ENCODE measurements around the gene DELE1.

The DELE1 gene

DNA sequence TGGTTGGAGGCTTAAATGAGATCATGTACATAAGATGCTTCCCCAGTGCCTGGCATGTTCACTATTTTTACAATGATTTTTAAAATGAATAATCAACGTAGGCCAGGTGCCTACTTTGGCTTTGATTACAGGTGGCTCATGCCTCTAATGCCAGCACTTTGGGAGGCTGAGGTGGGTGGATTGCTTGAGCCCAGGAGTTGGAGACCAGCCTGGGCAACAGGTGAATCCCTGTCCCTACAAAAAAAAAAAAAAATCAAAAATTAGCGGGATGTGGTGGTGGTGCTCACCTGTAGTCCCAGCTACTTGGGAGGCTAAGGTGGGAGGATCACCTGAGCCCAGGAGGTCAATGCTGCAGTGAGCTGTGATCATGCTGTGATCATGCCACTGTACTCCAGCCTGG lies 25.1 kb downstream of the DELE1 start:
- H3K4me3 ChIP-seq (ENCODE audit: low read length): no peak overlapping the region
- TF ChIP-seq ZNF274 (IDR thresholded peaks at IDR 0.05; ENCODE audit: low read depth, low read length): no peak

DNA sequence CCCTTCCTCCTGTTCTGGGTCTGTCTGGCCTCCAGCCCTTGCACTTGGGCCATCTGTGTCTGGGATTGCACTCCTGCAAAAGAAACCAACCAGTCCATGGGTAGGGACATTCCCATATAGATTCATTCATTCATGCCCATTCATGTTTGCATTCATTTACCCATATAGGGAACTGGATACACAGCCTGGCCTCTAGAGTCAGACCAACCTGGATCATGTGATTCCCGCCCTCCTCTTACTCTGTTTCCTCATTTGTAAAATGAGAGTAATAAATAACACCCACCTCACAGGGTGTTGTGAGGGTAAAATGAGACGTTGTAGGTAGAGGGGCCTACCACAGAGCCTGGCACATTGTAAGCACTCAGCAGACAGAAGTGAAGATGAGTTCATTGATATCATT lies 25.8 kb downstream of the DELE1 start:
- TF ChIP-seq ZNF274 (IDR thresholded peaks at IDR 0.05; ENCODE audit: low read depth, low read length): no peak
- H3K4me3 ChIP-seq (ENCODE audit: low read length): no peak overlapping the region

DNA sequence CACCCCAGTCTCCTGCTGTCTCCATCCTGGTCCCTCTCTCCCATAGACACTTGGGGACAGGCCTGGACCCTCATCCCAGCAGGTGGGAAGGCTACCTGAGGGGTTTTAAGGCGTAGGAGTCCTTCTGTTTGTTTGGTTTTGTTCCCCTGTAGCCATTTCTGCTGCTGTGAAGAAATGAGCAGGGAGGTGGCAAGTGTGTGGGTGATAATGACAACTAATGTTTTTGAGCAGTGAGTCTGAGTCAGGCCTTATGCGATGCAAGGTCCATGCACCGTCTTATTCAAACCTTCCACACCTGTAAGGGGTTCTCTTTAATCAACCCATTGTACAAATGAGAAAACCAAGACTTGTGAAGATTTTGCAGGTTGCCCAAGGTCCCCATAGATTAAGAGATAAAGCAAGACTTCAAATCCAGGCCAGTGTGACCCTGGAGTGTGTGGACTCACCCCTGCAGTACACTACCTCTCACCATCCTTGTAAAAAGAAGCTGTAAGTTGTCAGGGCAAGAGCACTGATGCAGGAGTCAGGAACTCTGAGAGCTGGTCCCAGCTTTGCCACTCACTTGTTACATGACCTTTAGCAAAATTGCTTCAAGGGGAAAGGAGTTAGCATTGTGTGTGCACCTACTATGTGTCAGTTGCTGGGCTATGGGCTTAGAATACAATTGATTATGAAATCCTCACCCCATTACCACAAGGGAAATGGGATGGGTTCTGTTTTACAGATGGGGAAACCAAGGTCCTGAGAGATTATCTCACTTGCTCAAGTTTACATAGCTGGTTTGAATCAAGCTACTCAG lies 26.7 kb downstream of the DELE1 start:
- no peak for TF ChIP-seq ZNF274 (IDR thresholded peaks at IDR 0.05; ENCODE audit: low read depth, low read length)
- no peak overlapping the region for H3K4me3 ChIP-seq (ENCODE audit: low read length)

DNA sequence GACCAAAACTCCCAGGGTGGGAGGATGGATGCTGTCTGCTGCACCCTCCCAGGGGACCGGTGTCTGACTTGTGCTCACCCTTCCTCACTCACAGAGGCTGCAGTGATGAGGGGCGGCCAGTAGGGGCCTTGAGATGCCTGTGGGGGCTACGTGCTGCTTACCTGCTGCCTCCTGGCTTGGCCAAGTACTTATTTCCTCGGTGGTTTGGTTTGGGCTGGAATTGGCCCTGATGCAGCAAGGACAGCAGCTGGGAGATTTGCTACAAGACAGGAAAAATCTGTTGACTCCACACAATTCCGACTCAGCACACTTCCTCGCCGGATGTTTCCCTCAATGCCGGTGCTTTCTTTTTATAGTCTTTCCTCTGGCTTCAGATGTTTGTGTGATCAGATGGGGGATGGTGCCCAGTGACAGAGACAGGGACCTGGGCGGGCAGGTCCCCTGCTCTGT lies 27.7 kb downstream of the DELE1 start:
- no peak for TF ChIP-seq ZNF274 (IDR thresholded peaks at IDR 0.05; ENCODE audit: low read depth, low read length)
- no peak overlapping the region for H3K4me3 ChIP-seq (ENCODE audit: low read length)

DNA sequence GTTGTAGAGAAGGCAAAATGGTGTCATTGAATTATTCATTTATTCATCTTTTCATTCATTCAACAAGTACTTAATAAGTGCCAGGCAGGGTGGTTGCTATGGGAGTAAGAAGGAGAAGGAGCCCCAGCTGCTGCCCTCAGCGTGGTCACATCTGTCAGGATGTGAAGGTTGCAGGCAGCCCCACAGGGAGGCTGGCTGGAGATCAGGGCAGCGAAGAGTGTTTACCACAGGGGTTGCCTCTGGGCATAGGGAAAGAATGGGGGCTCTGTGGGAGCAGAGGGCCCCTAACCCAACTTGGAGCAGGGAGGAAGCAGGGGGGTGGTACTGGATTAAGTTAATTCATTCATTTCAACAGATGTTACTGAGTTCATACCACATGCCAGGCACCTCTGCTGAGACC lies 28.3 kb downstream of the DELE1 start:
- no peak for TF ChIP-seq ZNF274 (IDR thresholded peaks at IDR 0.05; ENCODE audit: low read depth, low read length)

GRCh38 chr5:141954194-141954593 lies 30.5 kb downstream of the DELE1 start:
- H3K4me3 ChIP-seq (ENCODE audit: low read length): no peak overlapping the region
- TF ChIP-seq ZNF274 (IDR thresholded peaks at IDR 0.05; ENCODE audit: low read depth, low read length): no peak

More for the DNA sequence above, 28.3 kb downstream of the DELE1 start:
- H3K4me3 ChIP-seq (ENCODE audit: low read length): no peak overlapping the region

DNA sequence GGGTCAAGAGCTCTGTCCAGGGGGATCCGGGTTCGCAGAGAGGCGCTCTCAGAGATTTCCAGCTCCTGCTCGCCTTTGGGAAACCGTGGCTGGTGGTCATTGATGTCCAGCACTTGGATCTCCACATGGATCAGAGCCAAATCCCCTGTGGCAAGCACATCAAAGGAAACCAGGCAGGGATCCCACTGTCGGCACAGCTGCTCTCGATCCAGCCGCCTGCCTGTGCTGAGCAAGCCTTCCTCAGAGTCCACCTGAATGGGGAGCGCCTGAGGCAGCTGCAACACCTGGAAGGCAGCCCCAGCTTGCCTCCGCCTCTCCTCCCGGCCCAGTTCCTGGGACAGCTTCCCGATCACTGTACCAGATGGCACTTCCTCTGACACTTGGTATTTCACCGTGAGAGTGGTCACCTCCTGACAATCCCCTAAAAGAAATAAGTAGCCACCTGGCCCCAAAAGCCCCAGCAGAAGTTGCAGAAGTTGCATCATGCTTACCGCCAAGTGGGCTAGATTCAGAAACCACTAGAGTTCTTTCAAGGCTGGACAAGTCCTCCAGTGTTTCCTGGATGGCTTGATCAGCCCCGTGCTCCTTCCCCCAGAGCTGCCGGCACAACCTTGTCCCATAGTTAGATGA lies 33.8 kb downstream of the DELE1 start:
- TF ChIP-seq ZNF274 (IDR thresholded peaks at IDR 0.05; ENCODE audit: low read depth, low read length): no peak
- no peak overlapping the region for H3K4me3 ChIP-seq (ENCODE audit: low read length)

DNA sequence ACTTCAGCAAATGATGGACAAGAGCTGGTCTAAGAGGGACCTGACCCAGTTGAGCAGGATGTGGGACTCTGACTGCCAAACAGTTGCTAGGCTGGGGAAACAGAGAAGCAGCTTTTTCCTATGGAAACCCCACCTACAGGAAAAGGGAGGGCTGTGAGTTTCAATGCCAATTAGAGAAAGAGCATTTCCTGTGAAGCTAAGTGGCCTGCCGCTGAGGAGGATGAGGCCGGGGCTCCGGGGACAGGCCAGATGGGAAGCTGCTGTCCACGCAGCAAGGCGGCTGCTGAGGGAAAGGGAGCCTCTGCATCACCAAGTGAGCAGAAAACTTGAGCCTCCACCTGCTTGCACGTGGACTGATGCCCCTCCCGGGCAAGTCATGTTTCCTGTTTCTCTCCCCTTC lies 34.4 kb downstream of the DELE1 start, which contains the start of gene PCDH12:
TSS of gene PCDH12 (minus strand) at position 90 of the 400 bp plus-strand sequence. CDS start 351 bp downstream, outside the sequence.
- TF ChIP-seq ZNF274 (IDR thresholded peaks at IDR 0.05; ENCODE audit: low read depth, low read length): no peak

GRCh38 chr5:141958546-141959172 lies 35.0 kb downstream of the DELE1 start:
- no peak overlapping the region for H3K4me3 ChIP-seq (ENCODE audit: low read length)
- no peak for TF ChIP-seq ZNF274 (IDR thresholded peaks at IDR 0.05; ENCODE audit: low read depth, low read length)

More for the DNA sequence above, 34.4 kb downstream of the DELE1 start, which contains the start of gene PCDH12:
- H3K4me3 ChIP-seq (ENCODE audit: low read length): no peak within 1 kb of the TSS

DNA sequence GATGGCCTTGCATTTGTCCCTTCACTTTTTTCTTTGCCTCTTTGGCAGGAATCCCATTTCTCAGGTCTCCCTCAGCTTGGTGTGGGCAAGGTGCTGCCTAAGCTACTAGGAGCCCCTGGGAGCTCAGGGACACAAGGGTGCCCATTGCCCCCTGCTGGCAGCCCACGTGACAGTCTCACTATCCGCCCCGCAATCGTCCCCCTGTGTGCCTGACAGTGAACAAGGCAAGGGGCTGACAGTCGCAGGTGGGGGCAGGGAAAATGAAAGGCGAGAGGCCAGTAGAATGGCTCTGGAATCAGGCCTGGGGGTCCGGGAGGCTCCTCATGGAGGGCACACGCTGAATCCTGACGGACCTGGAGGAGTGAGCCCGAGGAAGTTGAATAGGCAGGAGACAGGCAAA lies 36.3 kb downstream of the DELE1 start:
- no peak for TF ChIP-seq ZNF274 (IDR thresholded peaks at IDR 0.05; ENCODE audit: low read depth, low read length)
- no peak overlapping the region for H3K4me3 ChIP-seq (ENCODE audit: low read length)

- TF ChIP-seq ZNF274 (IDR thresholded peaks at IDR 0.05; ENCODE audit: low read depth, low read length): no peak
- H3K4me3 ChIP-seq (ENCODE audit: low read length): no peak overlapping the region
Observed at GRCh38 chr5:141960449-141961323, 37.0 kb downstream of the DELE1 start.

DNA sequence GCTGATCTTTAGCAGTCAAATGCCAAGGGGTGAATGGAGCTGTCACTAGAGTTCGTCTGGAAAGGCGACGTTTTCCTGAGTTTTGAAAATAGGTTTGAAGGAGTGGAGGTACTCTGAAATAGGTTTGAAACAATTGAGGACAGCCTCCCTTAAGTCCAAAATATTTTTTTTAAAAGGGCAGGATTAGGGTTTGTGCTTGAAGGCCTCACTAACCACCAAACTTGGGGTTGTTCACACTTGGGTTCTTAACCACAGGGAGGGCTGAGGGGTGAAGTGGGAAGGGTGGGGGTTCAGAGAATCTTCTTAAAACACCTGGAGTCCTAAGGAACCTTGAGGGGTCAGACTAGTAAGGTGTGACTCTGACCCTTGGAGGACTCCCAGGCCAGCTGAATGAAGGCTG lies 37.8 kb downstream of the DELE1 start:
- TF ChIP-seq ZNF274 (IDR thresholded peaks at IDR 0.05; ENCODE audit: low read depth, low read length): no peak

DNA sequence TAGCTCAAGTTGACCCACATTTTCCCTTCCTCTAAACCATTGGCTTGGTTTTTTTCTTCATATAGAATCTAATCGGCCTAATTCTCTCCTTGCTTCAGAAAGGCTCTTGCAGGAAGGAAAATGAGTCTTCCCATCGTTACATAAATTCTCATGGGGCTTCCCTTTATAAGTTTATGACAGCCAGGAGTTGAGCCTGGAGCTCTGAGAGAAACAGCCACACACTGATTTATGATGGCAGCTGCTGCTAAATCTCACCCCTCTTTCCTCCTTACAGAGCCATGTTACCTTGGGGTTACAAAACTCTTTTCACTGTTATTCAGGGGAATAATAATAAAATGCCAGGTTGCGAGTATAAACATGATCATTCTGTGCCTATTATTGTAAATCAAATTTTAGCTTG lies 40.0 kb downstream of the DELE1 start:
- no peak for TF ChIP-seq ZNF274 (IDR thresholded peaks at IDR 0.05; ENCODE audit: low read depth, low read length)
- H3K4me3 ChIP-seq (ENCODE audit: low read length): no peak overlapping the region

More for the DNA sequence above, 37.8 kb downstream of the DELE1 start:
- no peak overlapping the region for H3K4me3 ChIP-seq (ENCODE audit: low read length)

GRCh38 chr5:141965071-141965470 lies 41.4 kb downstream of the DELE1 start:
- TF ChIP-seq ZNF274 (IDR thresholded peaks at IDR 0.05; ENCODE audit: low read depth, low read length): no peak
- no peak overlapping the region for H3K4me3 ChIP-seq (ENCODE audit: low read length)

Measured in GM08714 (cell line).